ENCODE data around the gene DBN1.

DBN1 gene

DNA sequence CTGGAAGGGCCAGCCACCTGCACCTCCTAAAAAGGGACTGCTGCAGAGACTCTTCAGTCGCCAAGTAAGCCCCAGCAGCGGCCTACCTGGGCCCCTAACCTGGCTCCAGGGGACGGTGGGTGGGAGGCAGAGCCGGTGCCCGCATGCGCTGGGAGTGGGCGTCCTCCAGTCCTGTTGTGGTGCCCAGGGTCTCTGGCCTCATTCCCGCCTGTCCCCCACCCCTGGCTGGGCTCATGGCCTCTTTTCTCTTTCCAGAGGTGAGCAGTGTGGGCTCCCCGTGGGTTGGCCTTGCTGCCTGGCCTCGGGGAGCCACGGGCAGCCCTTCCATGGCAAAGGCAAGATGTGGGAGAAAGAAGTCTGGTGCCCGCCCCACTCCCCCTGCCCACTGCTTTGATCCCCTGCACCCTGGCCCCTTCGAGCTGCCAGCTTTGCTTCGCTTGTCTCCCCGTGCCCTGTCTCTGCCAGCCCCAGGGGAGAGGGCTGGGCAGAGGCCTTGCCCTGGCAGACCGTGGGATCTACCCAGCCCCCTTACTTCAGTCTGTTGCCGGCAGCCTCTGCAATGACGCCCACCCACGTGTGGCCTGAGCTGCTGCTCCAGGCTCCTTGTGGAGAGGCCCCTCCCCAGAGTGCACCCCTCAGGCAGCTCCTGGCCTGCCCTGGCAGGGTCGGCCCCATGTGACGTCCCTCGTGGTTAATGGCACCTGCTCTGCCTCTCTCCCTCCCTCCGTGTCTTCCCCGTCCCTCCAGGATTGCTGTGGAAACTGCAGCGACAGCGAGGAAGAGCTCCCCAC lies 32.2 kb downstream of the DBN1 start:
- no peak for DNase-seq

DNA sequence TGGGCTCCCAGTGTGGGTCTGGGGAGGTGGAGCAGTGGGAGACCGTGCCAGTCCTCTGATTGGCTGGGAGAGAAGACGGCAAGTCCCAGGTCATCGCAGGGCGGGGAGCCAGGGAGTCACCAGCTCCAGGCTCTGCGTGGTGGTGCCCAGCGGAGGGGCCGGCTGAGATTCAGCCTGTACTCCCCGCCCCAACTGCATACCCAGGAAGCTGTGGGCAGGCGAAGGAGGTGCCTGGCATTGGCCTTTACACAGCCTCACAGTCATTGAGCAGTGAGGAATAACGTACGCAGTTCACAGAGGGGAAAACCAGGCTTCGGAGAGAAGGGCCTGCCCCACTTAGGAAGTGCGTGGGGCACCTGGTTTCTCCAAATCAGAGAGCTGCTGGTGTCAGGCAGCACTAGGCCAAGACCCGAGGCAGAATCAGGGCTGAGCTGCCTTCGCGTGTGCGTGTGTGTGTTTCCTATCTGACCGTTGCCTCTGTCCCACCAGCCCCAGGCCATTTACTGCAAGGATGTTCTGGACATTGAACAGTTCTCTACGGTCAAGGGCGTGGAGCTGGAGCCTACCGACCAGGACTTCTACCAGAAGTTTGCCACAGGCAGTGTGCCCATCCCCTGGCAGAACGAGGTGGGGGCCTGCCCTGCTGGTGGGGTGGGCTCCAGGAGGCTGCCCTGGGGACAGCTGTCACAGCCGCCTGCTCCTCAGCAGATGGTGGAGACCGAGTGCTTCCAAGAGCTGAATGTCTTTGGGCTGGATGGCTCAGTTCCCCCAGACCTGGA lies 33.0 kb downstream of the DBN1 start:
- DNase-seq, result no peak

DNA sequence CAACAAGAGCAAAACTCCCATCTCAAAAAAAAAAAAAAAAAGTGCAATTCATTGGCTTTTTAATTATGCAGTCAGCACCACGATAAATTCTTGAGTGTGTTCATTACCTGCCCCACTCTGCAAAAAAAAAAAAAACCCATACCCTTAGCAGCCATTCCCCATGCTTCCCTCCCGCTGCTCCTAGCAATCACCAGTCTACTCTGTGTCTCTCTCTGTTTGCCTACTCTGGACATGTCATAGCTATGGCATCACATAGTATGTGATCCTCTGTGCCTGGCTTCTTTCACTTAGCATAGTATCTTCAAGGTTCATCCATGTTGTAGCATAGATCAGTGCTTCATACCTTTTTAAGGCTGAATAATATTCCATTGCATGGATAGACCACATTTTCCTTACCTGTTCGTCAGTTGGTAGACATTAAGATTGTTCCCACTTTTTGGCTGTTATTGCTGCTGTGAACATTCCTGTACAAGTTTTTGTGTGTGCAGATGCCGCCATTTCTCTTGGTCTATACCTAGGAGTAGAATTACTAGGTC lies 33.8 kb downstream of the DBN1 start:
- no peak for DNase-seq

DNA sequence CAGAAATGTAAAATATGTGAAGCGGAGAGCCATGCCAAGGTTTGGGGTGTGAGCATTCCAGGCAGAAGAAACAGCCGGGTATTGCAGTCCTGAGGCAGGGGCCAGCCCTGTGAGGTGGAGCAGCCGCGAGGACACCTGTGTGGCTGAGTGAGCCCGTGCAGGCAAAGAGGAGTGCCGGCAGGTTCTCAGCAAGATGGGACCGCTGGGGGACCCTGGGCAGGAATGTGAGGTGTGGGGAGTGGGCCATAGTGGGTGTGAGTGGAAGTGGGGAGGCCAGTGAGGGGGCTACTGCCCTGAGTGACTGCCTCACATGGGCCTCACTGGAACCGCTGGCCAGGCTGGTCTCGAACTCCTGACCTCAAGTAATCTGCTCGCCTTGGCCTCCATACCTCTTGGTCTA lies 35.0 kb downstream of the DBN1 start:
- DNase-seq, result no peak

DNA sequence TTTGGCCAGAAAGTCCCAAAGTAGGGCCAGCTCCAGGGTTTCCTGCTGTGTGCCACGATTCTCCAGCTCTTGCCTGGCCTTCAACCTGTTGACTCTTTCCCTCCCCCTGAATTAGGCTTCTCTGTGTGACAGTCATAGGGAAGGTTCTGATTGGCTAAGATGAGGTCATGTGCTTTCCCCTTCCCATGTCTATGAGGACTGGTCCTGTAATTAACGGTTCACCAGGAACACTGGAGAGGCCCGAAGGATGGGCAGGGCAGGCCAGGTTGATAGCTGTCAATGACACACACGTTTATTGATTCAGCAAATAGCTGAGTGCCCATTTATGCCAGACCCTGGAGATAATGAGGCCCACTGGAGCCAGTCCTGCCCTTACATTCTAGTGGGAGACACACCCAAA lies 35.8 kb downstream of the DBN1 start:
- DNase-seq, result no peak

DNA sequence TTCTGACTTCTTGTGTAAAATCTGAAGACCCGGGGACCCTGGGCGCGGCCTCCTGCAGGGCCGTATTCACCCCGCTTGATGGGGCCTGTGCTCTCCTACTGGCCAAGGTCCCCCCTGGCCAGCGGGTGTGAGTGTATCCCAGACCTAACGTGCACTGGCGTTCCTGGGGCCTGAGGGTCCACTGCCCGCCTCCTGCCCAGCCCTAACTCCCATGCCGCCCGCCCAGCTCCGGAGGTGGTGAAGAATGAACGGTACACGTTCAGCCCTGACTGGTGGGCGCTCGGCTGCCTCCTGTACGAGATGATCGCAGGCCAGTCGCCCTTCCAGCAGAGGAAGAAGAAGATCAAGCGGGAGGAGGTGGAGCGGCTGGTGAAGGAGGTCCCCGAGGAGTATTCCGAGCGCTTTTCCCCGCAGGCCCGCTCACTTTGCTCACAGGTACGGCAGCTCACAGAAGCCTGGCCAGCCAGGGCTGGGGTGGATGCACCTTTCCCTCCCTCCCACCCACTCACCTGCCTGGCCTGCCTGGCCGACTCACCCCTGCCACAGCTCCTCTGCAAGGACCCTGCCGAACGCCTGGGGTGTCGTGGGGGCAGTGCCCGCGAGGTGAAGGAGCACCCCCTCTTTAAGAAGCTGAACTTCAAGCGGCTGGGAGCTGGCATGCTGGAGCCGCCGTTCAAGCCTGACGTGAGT lies 37.4 kb downstream of the DBN1 start:
- no peak for DNase-seq

DNA sequence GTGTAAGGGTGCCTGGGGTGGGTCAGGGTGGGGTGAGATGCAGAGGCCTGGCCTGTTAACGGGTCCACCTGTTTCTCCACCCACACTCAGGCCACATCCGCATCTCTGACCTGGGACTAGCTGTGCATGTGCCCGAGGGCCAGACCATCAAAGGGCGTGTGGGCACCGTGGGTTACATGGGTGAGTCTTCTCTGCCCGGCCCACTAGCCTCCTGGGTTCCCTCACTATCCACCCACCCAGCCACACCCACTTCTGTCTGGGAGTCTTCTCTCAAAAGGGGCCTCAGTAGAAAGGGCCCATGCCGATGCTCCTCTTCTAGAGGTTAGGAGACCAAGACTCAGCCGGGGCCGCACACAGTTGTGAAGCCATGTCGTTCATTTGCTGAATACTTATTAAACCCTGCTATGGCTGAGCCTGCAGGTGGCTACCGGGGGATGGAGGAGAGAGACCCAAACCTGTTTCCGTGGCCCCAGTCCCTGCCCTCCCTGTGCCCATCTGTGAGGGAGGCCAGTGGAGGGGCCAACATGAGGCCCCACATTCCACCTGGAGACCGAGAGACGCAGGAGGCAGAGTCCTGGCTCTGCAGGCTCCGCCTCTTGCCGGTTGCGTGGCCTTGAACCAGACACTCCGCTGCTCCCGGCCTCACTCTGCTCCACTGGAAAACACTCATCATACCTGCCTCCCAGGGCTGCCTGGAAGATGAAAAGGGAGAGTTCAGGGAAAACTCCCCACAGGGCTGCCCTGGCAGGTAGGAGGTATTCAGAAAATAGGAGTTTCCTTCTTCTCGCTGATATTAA lies 38.3 kb downstream of the DBN1 start:
- no peak for DNase-seq

DNA sequence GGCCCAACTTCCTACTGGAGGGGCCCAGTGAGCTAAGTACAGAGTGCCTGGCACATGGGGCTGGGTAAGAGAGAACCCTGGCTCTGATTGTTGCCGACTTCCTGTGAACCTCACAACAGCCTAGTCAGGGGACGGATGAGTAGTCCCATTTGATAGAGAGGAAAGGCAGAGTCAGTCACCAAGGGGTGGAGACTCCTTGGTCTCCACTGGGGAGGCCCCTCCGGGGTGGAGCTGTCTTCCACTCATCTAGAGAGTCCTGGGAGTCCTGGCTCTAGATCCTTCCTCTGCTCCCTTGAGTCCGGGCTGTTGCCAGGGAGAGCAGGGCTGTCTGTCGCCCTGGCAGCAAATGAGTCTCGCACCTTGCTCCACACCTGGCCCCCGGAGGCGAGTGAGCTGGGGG lies 39.0 kb downstream of the DBN1 start:
- peak; percentile 45 for DNase-seq

DNA sequence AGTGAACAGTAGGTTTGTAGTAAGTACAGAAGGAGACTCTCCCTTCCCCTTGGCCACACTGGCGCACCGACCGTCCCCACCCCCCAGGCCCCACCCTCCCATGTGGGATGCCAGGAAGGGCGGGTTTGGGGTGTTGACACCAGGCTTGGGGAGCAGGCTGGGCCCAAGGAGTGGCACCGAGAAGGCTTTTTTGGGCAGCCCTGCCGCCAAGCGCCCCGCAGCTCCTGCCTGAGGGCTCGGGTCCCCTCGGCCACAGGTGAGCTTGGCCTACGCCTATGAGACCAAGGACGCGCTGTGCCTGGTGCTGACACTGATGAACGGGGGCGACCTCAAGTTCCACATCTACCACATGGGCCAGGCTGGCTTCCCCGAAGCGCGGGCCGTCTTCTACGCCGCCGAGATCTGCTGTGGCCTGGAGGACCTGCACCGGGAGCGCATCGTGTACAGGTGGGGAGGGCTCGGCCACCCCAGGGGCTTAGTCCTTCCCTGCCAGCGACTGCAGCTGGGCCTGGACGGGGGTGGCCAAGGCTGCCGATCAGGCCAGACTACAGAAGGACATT lies 39.7 kb downstream of the DBN1 start:
- DNase-seq, result no peak

DNA sequence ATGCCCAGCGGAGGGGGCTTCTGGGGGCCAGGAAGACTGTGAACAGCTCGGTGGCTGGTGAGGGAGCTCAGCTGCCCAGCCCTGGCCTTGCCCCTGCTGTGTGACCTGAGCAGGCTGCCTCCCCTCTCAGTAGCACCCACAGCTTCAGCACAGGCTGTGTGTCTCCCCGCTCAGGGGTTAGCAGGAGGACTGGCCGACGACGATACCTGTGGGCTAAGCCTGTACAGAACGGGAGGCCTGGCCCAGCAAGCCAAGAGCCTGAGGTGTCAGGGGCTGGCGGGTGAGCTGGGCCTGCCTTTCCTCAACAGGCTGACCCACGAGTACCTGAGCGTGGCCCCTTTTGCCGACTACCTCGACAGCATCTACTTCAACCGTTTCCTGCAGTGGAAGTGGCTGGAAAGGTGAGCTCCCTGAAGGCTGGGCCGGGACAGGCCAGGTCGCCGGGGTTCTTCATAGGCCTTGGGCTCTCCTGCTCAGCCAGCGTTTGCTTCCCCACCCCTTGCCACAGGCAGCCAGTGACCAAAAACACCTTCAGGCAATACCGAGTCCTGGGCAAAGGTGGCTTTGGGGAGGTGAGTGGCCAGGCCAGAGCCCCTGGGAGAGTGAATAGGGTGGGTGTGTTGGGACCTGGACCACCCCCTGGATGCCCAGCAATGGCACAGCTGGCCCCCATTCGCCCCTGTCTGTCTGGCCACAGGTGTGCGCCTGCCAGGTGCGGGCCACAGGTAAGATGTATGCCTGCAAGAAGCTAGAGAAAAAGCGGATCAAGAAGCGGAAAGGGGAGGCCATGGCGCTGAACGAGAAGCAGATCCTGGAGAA lies 40.4 kb downstream of the DBN1 start:
- DNase-seq, result no peak

DNA sequence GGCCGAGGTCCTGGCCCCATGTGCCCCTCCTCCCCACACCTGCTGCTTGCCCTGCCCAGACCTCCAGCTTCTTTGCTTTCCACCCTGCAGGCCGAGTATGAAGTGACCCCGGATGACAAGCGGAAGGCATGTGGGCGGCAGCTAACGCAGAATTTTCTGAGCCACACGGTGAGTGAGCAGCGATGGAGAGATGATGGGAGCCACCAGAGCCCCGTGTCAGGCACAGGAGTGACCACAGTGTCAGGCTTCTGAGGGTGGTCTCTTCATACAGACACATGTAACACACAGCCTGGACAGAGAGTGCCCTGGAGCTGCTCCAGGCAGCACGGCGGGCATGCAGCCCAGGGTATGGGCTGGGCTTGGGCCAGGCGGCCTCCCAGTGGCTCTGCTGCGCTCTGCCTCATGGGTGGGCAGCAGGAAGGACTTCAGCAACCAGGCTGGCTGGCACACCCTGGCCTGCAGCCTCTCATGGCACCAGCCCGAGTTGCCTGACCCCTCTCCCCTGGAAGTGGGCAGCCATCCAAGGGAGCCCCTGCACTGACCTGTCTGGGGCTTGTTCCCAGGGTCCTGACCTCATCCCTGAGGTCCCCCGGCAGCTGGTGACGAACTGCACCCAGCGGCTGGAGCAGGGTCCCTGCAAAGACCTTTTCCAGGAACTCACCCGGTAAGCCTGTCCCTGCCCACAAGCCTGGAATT lies 41.1 kb downstream of the DBN1 start:
- DNase-seq, result no peak

DNA sequence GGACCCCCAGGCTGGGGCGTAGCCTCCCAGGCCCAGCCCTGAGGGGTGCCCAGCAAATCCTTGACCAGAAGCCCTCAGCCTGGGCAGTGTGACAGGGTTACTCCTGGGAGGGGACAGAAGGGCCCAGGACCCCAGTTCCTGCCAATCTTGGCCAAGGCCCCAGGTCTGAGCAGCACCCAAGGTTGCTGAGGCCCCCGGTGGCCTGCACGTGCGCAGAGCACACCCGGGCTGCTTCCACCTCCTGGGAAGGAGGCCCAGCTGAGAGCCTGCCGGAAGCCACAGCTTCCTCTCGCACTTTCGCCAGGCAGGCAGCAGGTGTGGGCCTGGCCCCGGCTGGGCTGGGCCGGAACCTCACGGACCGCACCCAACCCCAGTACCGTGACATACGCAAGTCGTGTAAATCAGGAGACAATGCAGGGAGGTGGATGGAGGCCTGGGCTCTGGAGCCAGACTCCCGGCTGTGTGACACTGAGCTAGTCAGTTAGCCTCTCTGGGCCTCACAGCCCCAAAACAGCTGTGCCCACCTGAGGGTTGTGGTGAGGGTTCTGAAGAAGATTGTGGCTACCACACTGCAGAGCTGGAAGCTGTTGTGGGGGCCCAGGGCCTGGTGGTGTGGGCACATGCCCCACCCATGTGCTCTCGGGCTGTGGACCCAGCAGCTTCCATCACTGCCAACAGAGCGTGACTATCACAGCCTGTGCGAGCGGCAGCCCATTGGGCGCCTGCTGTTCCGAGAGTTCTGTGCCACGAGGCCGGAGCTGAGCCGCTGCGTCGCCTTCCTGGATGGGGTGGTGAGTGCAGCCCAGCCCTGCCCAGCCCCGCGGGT lies 41.9 kb downstream of the DBN1 start:
- DNase-seq, result peak; percentile 45

DNA sequence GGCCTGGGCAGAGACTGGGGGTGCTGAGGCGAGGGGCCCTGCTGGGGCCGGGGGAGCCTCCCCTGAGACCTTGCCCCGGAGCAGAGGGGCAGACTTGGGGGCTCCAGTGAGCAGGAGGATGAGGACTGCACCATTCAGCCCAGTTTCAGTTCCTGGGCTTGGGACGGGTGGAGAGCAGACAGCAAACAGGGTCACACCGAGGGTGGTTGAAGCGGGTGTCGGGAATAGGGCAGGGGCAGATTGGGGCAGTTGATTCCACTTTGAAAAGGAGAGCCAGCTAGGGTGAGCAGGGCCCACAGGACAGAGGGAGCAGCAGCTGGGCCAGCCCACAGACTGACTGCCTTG lies 42.5 kb downstream of the DBN1 start:
- DNase-seq, result no peak

DNA sequence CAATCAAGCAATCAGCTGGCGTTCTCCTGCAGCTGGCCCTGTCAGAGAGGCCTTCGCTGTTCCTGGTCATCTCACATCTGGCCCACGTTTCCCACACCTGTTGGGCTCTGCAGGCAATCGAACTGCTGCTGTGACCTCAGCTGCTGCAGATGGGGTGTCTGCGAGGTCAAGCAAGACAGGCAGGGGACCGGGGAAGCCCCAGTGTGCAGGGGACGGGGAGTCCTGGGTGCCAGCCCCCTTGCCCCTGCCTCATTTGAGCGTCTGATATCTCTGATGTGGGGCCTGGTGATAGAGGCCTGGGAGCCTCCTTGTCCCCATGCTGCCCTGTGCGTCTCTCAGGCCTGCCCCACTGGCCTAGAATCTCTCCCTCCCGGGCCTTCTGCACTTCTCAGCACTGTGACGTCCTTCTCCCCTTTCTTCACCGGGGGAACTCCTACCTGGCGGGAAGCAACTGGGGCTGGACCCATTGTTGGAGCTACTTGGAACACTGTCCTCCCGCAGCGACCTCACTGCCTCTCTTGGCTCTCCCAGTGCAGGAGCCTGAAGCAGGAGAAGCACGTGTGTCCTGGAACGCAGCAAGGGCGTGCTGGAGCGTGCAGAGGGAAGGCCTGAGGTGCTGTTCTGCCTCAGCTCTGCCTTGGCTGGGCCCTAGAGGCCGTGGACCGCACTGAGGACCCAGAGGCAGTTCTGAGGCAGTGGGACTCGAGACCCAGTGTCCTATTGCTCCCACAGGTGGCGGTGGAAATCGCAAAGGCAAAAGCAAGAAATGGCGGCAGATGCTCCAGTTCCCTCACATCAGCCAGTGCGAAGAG lies 43.1 kb downstream of the DBN1 start:
- DNase-seq, result no peak

DNA sequence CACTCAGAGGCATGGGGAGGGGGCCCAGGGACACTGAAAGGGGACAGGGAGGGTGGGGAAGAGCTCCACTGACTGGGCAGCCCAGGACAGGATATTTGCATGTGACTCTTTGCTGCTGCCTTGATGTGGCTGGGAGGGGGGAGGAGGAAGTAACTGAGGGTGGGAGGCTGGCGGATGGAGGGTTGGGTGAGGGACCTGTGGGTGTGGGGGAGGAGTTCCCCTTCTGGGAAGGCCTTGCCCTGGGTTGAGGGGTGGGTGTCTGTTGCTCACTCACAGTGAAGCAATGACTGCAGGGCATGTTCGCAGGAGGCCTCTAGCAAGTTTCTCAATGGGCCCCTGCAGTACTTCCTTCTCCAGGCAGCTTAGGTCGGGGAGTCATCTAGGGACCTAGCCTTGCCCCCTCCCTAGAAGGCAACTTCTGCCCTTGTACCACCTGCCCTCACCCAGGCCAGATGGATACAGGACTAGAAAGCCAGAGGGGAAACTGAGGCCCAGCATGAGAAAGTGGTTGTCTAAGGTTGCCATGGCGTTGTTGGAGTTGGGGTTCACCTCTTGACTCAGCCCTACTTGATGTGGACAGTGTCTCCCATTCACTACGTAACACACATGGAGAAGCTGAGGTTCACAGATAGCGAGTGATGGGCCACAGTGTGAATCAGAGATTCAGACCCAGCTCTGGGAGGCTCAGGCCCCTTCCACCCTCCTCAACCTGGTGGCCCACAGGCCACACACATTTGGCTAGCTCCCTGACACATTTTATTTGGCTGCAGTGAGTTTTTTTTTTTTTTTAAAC lies 44.0 kb downstream of the DBN1 start:
- peak; percentile 84 for DNase-seq

DNA sequence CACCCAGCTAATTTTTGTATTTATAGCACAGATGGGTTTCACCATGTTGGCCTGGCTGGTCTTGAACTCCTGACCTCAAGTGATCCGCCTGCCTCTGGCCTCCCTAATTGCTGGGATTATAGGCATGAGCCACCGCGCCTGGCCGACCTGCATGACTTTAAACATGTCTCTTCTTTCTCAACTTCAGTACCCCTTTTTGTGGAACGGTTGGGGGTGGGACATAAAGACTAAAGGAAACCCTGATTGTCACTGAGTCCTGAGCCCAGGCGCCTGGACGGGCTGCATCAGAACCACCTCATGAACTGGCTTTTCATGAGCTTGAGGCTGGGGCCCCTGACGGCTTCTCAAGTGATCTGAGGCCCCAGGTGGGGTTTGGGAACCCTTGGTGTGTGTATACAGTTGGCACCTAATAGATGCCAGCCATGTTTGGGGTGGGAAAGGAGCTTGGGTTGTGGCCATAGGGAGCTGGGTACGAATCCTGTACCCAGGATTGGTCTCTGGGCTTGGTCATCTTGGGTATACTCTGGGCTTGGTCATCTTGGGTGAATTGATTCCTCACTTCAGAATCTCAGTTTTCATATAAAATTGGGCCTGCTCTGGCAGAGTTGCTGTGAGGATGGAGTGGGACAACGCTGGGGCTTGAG lies 44.7 kb downstream of the DBN1 start:
- no peak for DNase-seq

DNA sequence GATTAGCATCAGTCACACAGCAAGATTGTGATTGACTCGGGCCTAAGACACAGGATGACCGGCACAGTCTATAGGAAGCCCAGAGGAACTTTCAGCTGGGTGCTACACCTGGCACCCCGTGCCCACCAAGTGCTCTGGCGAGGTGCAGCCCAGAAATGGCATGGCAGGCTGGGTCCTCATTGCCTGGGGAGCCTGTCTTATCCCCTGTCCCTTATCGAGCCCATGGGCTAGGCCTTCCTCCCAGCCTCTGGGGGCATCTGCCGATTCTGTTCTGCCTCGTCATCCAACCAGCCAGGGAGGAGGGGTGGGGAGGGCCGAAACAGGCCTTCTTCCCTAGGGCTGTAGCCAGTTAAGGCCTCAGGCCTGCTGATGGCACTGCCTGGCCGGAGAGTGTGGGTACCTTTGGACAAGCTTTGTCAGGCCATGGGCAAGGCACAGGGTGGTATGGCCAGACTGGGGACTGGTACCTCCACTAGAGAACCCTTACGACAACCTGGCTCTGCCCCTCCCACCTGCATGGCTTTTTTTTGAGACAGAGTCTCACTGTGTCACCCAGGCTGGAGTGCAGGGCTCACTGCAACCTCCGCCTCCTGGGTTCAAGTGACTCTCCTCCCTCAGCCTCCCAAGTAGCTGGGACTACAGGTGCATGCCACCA lies 45.4 kb downstream of the DBN1 start:
- DNase-seq, result no peak
